Liver (tissue), 9 donors: ENCODE measurements around the gene TVP23A. TPM values are rescaled to one million over a fixed set of nuclear protein-coding genes. Genes with fewer than 3 reads are reported as not detected.
A peak's percentile ranks its signal among the peaks of the same experiment; 100 is the strongest.

ENCODE experiments used
- DNase-seq: peaks from one replicate; pipeline ENCODE4 v3.0.0-alpha.2; 2017; ENCODE audit warnings: low spot score
- H3K27ac ChIP-seq, 2 donors: one replicate each; pipeline ENCODE4 v1.7.0; 2013; ENCODE audit warnings: inconsistent platforms in 2 of 2, low read length in 2 of 2, control low read depth in 1 of 2, low read depth in 1 of 2, mild to moderate bottlenecking in 1 of 2
- H3K27me3 ChIP-seq, 4 donors: one replicate each; pipeline versions ENCODE4 v1.6.1 to v1.7.0; 2013; ENCODE audit warnings: low read length in 3 of 4, inconsistent platforms in 1 of 4, mild to moderate bottlenecking in 1 of 4, moderate library complexity in 1 of 4; ENCODE audit not compliant: control insufficient read depth in 4 of 4, insufficient read depth in 4 of 4
- H3K36me3 ChIP-seq, 4 donors: one replicate each; pipeline versions ENCODE4 v1.6.1 to v1.7.0; 2013; ENCODE audit warnings: low read length in 3 of 4, mild to moderate bottlenecking in 3 of 4, low read depth in 1 of 4, moderate library complexity in 1 of 4; ENCODE audit not compliant: control insufficient read depth in 4 of 4, insufficient read depth in 3 of 4
- H3K4me1 ChIP-seq, 4 donors: one replicate each; pipeline versions ENCODE4 v1.6.1 to v1.7.0; 2013; ENCODE audit warnings: low read length in 3 of 4, mild to moderate bottlenecking in 3 of 4, moderate library complexity in 1 of 4; ENCODE audit not compliant: control insufficient read depth in 4 of 4, insufficient read depth in 4 of 4
- H3K4me3 ChIP-seq, 3 donors: one replicate each; pipeline versions ENCODE4 v1.6.1 to v1.7.0; 2013; ENCODE audit warnings: low read length in 3 of 3, control low read depth in 1 of 3, low read depth in 1 of 3, mild to moderate bottlenecking in 1 of 3
- H3K9ac ChIP-seq, 2 donors: one replicate each; pipeline ENCODE4 v1.7.0; 2013; ENCODE audit warnings: low read length in 2 of 2, mild to moderate bottlenecking in 2 of 2, moderate library complexity in 2 of 2, control low read depth in 1 of 2, low read depth in 1 of 2
- H3K9me3 ChIP-seq, 4 donors: one replicate each; pipeline versions ENCODE4 v1.6.1 to v1.7.0; 2013; ENCODE audit warnings: low read length in 3 of 4; ENCODE audit not compliant: control insufficient read depth in 4 of 4
- CTCF ChIP-seq: fragments of 150-350 bp; IDR thresholded peaks from 2 replicates; pipeline ENCODE4 v1.5.1; 2017; ENCODE audit warnings: improper control_type of control experiment, low read depth, low read length; ENCODE audit not compliant: missing input control
- EGR1 ChIP-seq, 2 donors: IDR thresholded peaks; 2 replicates each; pipeline ENCODE4 v1.6.1; 2016 to 2018; ENCODE audit warnings: antibody characterized with exemption in 2 of 2, low read depth in 2 of 2
- HNF4A ChIP-seq, 2 donors: conservative IDR thresholded peaks; 2 replicates each; pipeline ENCODE4 v1.6.1; 2016; ENCODE audit warnings: antibody characterized with exemption in 2 of 2, mild to moderate bottlenecking in 2 of 2
- HNF4G ChIP-seq: IDR thresholded peaks from 2 replicates; pipeline ENCODE4 v1.6.1; 2016; ENCODE audit warnings: antibody characterized with exemption
- NR2F2 ChIP-seq: IDR thresholded peaks from 2 replicates; pipeline ENCODE4 v1.6.1; 2016; ENCODE audit warnings: antibody characterized with exemption
- REST ChIP-seq: IDR thresholded peaks from 2 replicates; pipeline ENCODE4 v1.6.1; 2016; ENCODE audit warnings: antibody characterized with exemption, mild to moderate bottlenecking
- RXRA ChIP-seq, 2 donors: IDR thresholded peaks; 2 replicates each; pipeline ENCODE4 v1.6.1; 2017 to 2018; ENCODE audit warnings: antibody characterized with exemption in 2 of 2, mild to moderate bottlenecking in 1 of 2
- SP1 ChIP-seq: IDR thresholded peaks from 2 replicates; pipeline ENCODE4 v1.6.1; 2018; ENCODE audit warnings: antibody characterized with exemption, mild to moderate bottlenecking
- TAF1 ChIP-seq: conservative IDR thresholded peaks from 2 replicates; pipeline ENCODE4 v1.6.1; 2016; ENCODE audit warnings: antibody characterized with exemption, mild to moderate bottlenecking
- YY1 ChIP-seq: IDR thresholded peaks from 2 replicates; pipeline ENCODE4 v1.6.1; 2016; ENCODE audit warnings: antibody characterized with exemption, mild to moderate bottlenecking
- ZBTB33 ChIP-seq: IDR thresholded peaks from 2 replicates; pipeline ENCODE4 v1.6.1; 2016; ENCODE audit warnings: antibody characterized with exemption
- WGBS: extraction: QIAGEN DNeasy Blood & Tissue Kit; methylation state at CpG from one replicate; pipeline ENCODE4 v1.1.7; 2013; 5-methylcytosine and 5-hydroxymethylcytosine counted together
- polyA plus RNA-seq, 2 donors: library from polyadenylated mRNA; stranded (reverse) in 1 of 2; unstranded in 1 of 2; fragments of 200-250 nt in 1 of 2; fragments of >200 nt in 1 of 2; fragmentation: Nextera tagmentation in 1 of 2; extraction: Ambion mirVana in 1 of 2; gene quantifications; one replicate each; pipeline versions ENCODE4 v1.2.1 to v1.2.3, GENCODE V29; 2013 to 2015
- total RNA-seq, 2 donors: library from RNA; depleted of rRNA; stranded (reverse); fragments of >200 nt; gene quantifications; one replicate each; pipeline ENCODE4 v1.2.3, GENCODE V29; 2014
- donor health status: healthy.
- donor health status: healthy.
- donor health status: healthy.
- donor health status: healthy.
- donor health status: healthy.

TVP23A gene
- total and polyA plus RNA-seq, 4 donors, result 0.09 to 0.32 (median 0.09) TPM; not detected in 1

- H3K27ac ChIP-seq, result no peak overlapping the region
- H3K4me1 ChIP-seq, result no peaks in the 10 kb centered on the region
- 37% methylated on average over 4 of the region's 4 CpGs for WGBS
- no peak overlapping the region for H3K4me3 ChIP-seq
- TF ChIP-seq ZBTB33 (no peak), NR2F2 (no peak), SP1 (no peak), YY1 (peak; percentile 70), HNF4G (no peak), CTCF (no peak), EGR1 (IDR thresholded peaks at IDR 0.05; ENCODE audit: low read depth in 2 of 2) (no peak), HNF4A (conservative IDR thresholded peaks at IDR 0.05) (peak in 1 of 2 donors; percentile 33), REST (no peak), RXRA (IDR thresholded peaks at IDR 0.05) (peak in 1 of 2 donors; percentile 37), TAF1 (no peak)
- no peaks in the 10 kb centered on the region for H3K9me3 ChIP-seq
- no peaks in the 10 kb centered on the region for H3K27me3 ChIP-seq
- no peak overlapping the region for H3K9ac ChIP-seq
- no peak for DNase-seq
- H3K36me3 ChIP-seq, result no peaks in the 10 kb centered on the region
Observed at GRCh38 chr16:10850478-10850850, 31.9 kb upstream of the TVP23A start.

GRCh38 chr16:10849736-10850477, 31.3 kb upstream of the TVP23A start:
- Histone ChIP-seq H3K4me3 (no peak overlapping the region), H3K9ac (no peak overlapping the region), H3K4me1 (no peaks in the 10 kb centered on the region), H3K36me3 (no peaks in the 10 kb centered on the region), H3K27ac (no peak overlapping the region), H3K9me3 (no peaks in the 10 kb centered on the region), H3K27me3 (no peaks in the 10 kb centered on the region)
- 75% methylated on average over 7 of the region's 7 CpGs for WGBS
- DNase-seq, result no peak
- no peak for TF ChIP-seq CTCF
